ENCODE results near the gene RAB7A. TPM values are rescaled to one million over a fixed set of nuclear protein-coding genes. Genes with fewer than 3 reads are reported as not detected.

The RAB7A gene
- total and polyA plus RNA-seq, 2 of the 8 experiments (the other 6 are each of a cell fraction or from before 2014, with no cell fraction given), result 179 to 195 TPM

DNA sequence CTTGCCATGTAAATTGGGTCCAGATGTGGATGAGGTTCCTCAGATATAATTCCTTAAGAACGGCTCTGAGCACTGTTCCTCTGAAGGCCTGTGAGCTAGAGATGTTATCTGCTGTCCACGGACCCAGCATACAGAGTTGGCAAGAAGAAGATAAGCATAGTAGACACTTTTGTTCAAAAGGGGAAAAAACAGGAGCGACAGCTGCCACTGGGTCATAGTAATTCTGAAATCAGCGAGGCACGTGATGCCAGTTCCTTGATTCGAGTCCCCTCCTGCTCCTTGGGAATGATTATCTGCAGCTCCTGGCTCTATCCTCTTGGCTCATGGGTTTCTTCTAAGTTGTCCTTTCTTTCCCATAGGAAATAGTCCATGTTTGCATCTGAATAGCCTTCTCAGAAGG lies 2.5 kb upstream of the RAB7A start (continued):
- TF ChIP-seq RNF2 (IDR thresholded peaks at IDR 0.05; ENCODE audit: borderline replicate concordance, low read depth, low read length, missing control alignments, poor library complexity, severe bottlenecking), result no peak
- no peak for TF ChIP-seq FOSL1 (IDR thresholded peaks at IDR 0.05; ENCODE audit: insufficient read depth, low read depth, low read length)

Data from H1 (cell line).